Immature natural killer cell (primary cell): ENCODE results near the gene RNF121. TPM values are rescaled to one million over a fixed set of nuclear protein-coding genes. Genes with fewer than 3 reads are reported as not detected.
A peak's percentile ranks its signal among the peaks of the same experiment; 100 is the strongest.

ENCODE experiments used
- DNase-seq, 3 donors: peaks; one replicate each; pipeline ENCODE4 v3.0.0; 2022; ENCODE audit warnings: mixed read lengths in 1 of 3
- H3K27ac Mint-ChIP-seq, 6 donors: one replicate each; pipeline ENCODE4 v1.8.0; 2020; ENCODE audit warnings: mixed read lengths in 6 of 6, mild to moderate bottlenecking in 5 of 6, inconsistent platforms in 4 of 6, moderate library complexity in 3 of 6
- H3K27me3 Mint-ChIP-seq, 3 donors: one replicate each; pipeline ENCODE4 v1.8.0; 2020 to 2021; ENCODE audit warnings: low read depth in 3 of 3, mild to moderate bottlenecking in 3 of 3, mixed read lengths in 3 of 3, moderate library complexity in 3 of 3, inconsistent platforms in 1 of 3
- H3K36me3 Mint-ChIP-seq, 3 donors: one replicate each; pipeline ENCODE4 v1.8.0; 2020; ENCODE audit warnings: mixed read lengths in 3 of 3, inconsistent platforms in 2 of 3, mild to moderate bottlenecking in 2 of 3
- H3K4me1 Mint-ChIP-seq, 2 donors: one replicate each; pipeline ENCODE4 v1.8.0; 2020; ENCODE audit warnings: inconsistent platforms in 2 of 2, mild to moderate bottlenecking in 2 of 2, mixed read lengths in 2 of 2, moderate library complexity in 1 of 2
- H3K4me3 Mint-ChIP-seq, 5 donors: one replicate each; pipeline ENCODE4 v1.8.0; 2020; ENCODE audit warnings: mild to moderate bottlenecking in 5 of 5, mixed read lengths in 5 of 5, inconsistent platforms in 3 of 5, moderate library complexity in 3 of 5
- H3K9me3 Mint-ChIP-seq, 6 donors: one replicate each; pipeline ENCODE4 v1.8.0; 2020; ENCODE audit warnings: mild to moderate bottlenecking in 6 of 6, mixed read lengths in 6 of 6, inconsistent platforms in 4 of 6, moderate library complexity in 3 of 6
- polyA plus RNA-seq, 3 donors: library from polyadenylated mRNA; unstranded; fragments of 300-500 nt; fragmentation: Illumina TruSeq; gene quantifications; one replicate each; pipeline ENCODE4 v1.2.3, GENCODE V29; 2021

The RNF121 gene
- polyA plus RNA-seq, 3 donors from 2014 or later: 9.8 to 16.0 (median 13.4) TPM

DNA sequence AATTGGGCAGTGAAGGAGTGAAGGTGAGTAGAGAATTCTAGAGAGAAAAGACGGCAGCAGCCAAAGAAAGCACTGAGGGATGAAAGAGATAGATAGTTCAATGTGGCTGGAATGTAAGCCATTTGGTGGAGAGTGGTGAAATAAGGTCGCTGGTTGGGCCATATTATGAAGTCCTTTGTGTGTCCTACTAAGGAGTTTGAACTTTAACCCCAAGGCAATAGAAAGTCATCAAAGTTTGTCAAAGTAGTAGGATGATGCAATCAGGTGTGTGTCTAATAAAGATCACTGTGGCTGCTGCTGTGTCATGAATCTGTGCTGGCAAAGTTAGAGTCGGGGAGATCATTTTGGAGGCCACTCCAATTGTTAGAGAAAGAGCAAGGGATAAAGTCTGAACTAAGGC, 18.7 kb downstream of the RNF121 start:
- H3K27me3 Mint-ChIP-seq: no peaks in the 10 kb centered on the region
- no peak overlapping the region for H3K4me3 Mint-ChIP-seq
- peaks cover 0 to 4% (median 0%) of the 10 kb centered on the region in 3 donors for H3K36me3 Mint-ChIP-seq
- H3K4me1 Mint-ChIP-seq: peaks cover 11 to 36% of the 10 kb centered on the region in 2 donors
- no peak overlapping the region for H3K27ac Mint-ChIP-seq
- H3K9me3 Mint-ChIP-seq: no peaks in the 10 kb centered on the region
- DNase-seq: no peak

DNA sequence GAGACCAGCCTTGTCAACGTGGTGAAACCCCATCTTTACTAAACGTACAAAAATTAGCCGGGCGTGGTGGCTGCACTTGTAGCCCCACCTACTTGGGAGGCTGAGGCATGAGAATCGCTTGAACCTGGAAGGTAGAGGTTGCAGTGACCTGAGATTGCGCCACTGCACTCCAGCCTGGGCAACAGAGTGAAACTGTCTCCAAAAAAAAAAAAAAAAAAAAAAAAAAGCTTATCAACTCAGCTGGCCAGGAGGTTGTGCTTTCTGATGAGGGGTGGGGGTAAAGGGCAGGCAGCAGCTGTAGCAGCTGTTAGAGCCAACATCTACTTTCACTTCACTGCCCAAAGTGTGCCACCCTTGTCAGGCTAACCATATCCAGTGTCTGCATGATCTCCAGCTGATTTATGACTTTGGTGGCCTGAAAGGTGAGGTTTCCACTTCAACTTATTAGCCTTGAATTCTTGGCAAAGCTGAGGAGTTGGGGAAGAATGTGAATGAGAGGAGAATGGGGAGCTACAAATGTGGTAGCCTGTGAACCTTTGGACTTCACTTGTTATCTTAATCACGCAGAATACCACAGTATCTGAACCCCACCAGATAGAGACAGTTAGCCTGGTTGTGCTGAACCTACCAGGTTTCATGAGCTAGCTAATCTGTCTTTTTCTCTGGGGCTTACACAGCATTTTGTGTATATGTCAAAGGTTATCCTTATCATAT, 19.6 kb downstream of the RNF121 start:
- Mint-ChIP-seq H3K27me3 (no peaks in the 10 kb centered on the region), H3K4me3 (no peak overlapping the region), H3K27ac (no peak overlapping the region), H3K36me3 (peaks cover 0 to 4% (median 0%) of the 10 kb centered on the region in 3 donors), H3K4me1 (peaks cover 11 to 28% of the 10 kb centered on the region in 2 donors), H3K9me3 (no peaks in the 10 kb centered on the region)
- no peak for DNase-seq

DNA sequence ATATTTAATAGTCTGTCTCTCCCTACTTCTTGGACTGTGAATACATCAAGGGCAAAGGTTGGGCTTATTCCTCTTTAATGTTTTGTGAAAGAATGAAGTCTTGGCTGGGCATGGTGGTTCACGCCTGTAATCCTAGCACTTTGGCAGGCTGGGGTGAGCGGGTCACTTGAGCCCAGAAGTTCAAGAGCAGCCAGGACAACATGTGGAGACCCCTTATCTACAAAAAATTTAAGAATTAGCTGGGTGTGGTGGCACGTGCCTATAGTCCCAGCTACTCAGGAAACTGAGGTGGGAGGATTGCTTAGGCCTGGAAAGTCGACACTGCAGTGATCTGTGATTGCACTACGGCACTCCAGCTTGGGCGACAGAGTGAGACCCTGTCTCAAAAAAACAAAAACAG, 20.2 kb downstream of the RNF121 start:
- H3K9me3 Mint-ChIP-seq: no peaks in the 10 kb centered on the region
- no peak overlapping the region for H3K27ac Mint-ChIP-seq
- DNase-seq: no peak
- H3K4me3 Mint-ChIP-seq: no peak overlapping the region
- no peaks in the 10 kb centered on the region for H3K27me3 Mint-ChIP-seq
- peaks cover 14 to 24% of the 10 kb centered on the region in 2 donors for H3K4me1 Mint-ChIP-seq
- peaks cover 0 to 4% (median 0%) of the 10 kb centered on the region in 3 donors for H3K36me3 Mint-ChIP-seq

DNA sequence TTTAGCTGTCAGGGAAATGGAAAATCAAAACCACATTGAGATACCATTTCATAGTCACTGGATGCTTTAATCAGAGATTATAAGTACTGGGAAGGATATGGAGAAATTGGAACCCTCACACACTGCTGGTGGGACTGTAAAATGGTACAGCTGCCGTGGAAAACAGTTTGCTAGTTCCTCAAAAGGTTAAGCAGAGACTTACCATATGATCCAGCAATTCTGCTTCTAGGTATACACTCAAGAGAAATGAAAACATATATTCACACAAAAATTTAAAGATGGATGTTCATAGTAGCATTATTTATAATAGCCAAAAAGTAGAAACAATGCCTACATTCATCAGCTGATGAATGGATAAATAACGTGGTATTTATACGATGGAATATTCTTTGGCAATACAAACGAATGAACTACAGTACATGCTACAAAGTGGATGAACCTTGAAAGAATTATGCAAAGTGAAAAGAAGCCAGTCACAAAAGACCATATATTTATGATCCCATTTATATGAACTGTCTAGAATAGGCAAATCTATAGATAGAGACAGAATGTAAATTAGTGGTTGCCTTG, 23.0 kb downstream of the RNF121 start:
- Mint-ChIP-seq H3K4me3 (no peak overlapping the region), H3K4me1 (peaks cover 17 to 22% of the 10 kb centered on the region in 2 donors), H3K27ac (no peak overlapping the region), H3K27me3 (no peaks in the 10 kb centered on the region), H3K9me3 (no peaks in the 10 kb centered on the region), H3K36me3 (no peaks in the 10 kb centered on the region)
- DNase-seq: no peak

DNA sequence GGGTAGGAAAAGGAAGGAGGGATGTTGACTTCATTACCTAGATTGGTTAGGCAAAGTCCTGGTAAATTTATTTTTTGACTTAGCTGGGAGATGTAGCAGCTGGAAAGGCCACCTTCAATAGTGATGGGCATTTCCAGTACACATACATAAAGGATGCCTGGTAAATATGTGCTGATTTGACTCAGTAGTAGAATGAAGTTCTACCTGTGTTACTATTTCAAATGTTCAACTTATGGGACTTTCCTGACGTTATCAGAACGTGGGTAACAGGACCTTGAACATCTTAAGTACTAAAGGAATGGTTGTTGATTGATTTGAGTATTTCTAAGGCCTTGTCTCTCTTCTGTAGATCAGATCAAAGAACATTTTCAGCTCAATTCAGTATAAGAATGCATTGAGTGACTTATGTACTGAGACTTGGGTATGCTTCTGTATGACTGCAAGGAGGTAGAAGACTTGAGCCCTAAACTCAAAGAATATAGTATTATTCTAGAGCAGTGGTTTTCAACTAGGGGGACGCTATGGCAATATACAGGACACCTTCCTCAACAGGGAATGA, 27.1 kb downstream of the RNF121 start:
- Mint-ChIP-seq H3K4me3 (no peak overlapping the region), H3K9me3 (no peaks in the 10 kb centered on the region), H3K27me3 (no peaks in the 10 kb centered on the region), H3K36me3 (peaks cover 3 to 6% (median 5%) of the 10 kb centered on the region in 3 donors), H3K27ac (no peak overlapping the region), H3K4me1 (peaks cover 13 to 24% of the 10 kb centered on the region in 2 donors)
- DNase-seq: no peak

DNA sequence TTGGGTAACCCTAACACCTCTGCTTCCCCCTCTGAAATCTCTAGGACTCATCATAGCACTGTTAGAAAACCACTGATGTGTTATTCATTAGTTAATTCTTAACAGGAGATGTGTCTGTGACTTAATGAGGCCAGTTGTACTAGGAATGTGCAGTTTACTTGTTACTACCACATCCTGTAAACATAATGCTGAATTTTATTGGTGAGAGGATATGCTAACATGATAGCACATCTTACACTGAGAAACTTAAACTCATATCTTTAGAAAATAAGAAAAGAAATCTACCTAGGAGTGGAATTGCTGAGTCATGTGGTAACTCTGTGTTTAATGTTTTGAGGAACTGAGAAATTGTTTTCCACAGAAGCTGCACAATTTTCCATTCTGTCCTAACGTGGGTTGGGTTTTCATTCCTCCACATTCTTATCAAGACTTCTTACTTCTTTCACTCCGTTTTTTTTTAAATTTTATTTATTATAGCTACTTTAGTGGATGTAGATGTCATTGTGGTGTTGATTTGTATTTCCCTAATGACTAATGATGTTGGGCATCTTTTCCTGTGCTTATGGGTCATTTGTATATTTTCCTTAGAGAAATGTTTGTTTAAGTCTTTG, 33.7 kb downstream of the RNF121 start:
- Mint-ChIP-seq H3K9me3 (no peaks in the 10 kb centered on the region), H3K27ac (peak overlapping the region; percentile 5 to 81 (median 52)), H3K27me3 (no peaks in the 10 kb centered on the region), H3K4me1 (peaks cover 9 to 30% of the 10 kb centered on the region in 2 donors), H3K4me3 (peak overlapping the region in 1 of 5 donors; percentile 40), H3K36me3 (peaks cover 8 to 19% (median 9%) of the 10 kb centered on the region in 3 donors)
- DNase-seq: peak in 2 of 3 donors; percentile 2 to 23

DNA sequence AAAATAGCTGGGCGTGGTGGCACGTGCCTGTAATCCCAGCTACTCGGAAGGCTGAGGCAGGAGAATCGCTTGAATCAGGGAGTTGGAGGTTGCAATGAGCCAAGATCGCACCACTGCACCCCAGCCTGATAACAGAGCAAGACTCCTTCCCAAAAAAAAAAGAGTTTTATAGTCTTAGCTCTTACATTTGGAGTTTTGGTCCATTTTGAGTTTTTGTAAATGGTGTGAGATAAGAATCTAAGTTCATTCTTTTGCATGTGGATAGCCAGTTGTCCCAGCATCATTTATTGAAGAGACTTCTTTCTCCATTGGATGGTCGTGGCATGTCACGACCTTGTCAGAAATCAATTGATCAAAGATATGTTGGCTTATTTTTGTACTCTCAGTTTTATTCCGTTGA, 34.6 kb downstream of the RNF121 start:
- DNase-seq: no peak
- peaks cover 9 to 21% of the 10 kb centered on the region in 2 donors for H3K4me1 Mint-ChIP-seq
- no peak overlapping the region for H3K27ac Mint-ChIP-seq
- H3K4me3 Mint-ChIP-seq: no peak overlapping the region
- peaks cover 9 to 23% (median 12%) of the 10 kb centered on the region in 3 donors for H3K36me3 Mint-ChIP-seq
- no peaks in the 10 kb centered on the region for H3K27me3 Mint-ChIP-seq
- no peaks in the 10 kb centered on the region for H3K9me3 Mint-ChIP-seq

DNA sequence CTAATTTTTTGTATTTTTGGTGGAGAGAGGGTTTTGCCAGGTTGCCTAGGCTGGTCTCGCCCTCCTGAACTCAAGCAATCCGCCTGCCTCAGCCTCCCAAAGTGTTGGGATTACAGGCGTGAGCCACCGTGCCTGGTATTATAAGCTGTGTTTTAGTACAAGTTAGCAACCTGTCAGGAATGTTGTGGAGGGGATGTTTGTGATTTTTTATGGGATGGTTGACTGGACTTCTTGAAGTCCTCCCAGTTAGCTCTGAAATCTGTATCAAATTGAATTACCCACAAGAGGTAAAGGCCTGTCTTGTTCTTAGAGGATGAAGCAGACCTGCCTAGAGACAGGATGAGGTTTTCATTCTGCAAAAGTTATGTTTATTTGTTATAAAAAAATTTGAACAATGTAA, 35.8 kb downstream of the RNF121 start:
- DNase-seq: no peak
- Mint-ChIP-seq H3K9me3 (no peaks in the 10 kb centered on the region), H3K27ac (no peak overlapping the region), H3K4me1 (peaks cover 9 to 21% of the 10 kb centered on the region in 2 donors), H3K4me3 (no peak overlapping the region), H3K27me3 (no peaks in the 10 kb centered on the region), H3K36me3 (peaks cover 10 to 25% (median 12%) of the 10 kb centered on the region in 3 donors)

DNA sequence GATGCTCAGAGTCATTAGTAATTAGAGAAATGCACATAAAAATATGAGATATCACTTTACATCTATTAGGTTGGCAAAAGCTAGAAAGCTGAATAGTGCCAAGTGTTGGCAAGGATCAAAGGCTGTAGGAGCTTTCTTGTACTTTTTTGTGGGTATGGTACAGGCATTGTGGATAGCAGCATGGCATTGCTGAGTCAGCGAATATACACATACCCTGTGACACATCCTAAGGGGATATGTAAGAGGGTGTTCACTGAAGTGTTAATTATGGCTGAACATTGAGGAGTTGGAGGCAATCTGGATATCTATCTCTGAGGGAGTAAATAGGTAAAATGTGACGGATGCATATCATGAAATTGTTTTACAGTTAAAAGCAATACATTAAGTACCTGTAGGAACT, 42.8 kb downstream of the RNF121 start:
- H3K4me1 Mint-ChIP-seq: no peaks in the 10 kb centered on the region
- no peaks in the 10 kb centered on the region for H3K9me3 Mint-ChIP-seq
- H3K4me3 Mint-ChIP-seq: no peak overlapping the region
- peaks cover 4 to 12% (median 6%) of the 10 kb centered on the region in 3 donors for H3K36me3 Mint-ChIP-seq
- no peaks in the 10 kb centered on the region for H3K27me3 Mint-ChIP-seq
- DNase-seq: no peak
- no peak overlapping the region for H3K27ac Mint-ChIP-seq

DNA sequence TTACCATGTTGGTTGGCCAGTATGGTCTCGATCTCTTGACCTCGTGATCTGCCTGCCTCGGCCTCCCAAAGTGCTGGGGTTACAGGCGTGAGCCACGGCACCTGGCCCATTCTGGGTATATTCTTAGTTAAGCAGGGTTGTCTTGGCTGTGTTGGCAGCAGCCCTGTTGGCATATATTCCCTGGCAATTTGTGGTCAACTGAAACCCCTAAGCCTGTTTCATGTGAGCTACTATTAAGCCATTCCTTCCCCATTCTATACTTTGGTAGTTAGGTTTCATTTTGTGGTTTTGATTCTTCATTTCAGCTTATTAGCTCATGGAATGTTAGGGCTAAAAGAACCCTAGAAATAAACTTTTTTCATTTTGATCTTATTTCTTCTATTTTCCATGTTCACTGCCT, 47.7 kb downstream of the RNF121 start:
- H3K27me3 Mint-ChIP-seq: peaks cover 0 to 3% (median 0%) of the 10 kb centered on the region in 3 donors
- no peak overlapping the region for H3K4me3 Mint-ChIP-seq
- H3K36me3 Mint-ChIP-seq: peaks cover 0 to 3% (median 0%) of the 10 kb centered on the region in 3 donors
- no peak for DNase-seq
- H3K9me3 Mint-ChIP-seq: no peaks in the 10 kb centered on the region
- no peaks in the 10 kb centered on the region for H3K4me1 Mint-ChIP-seq
- no peak overlapping the region for H3K27ac Mint-ChIP-seq

DNA sequence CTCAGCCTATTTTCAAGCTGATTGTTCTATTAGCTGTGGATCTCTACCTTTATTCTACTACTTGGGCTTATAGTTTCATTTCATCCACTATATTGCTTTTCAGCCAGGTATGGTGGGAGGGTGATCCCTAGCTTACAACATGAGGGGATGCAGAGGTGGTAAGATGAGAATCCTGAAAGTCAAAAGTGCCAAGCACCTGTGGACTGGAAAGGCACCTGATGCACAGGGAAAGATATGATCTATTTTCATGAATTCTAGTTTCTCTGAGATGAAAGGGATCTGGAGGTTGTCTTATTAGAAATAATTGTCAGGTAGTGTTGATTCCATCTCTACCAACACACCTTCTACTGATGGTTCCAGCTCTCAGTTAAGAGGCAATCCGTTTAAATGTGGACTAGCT, 48.2 kb downstream of the RNF121 start:
- no peak for DNase-seq
- no peaks in the 10 kb centered on the region for H3K9me3 Mint-ChIP-seq
- H3K36me3 Mint-ChIP-seq: peaks cover 0 to 3% (median 3%) of the 10 kb centered on the region in 3 donors
- H3K4me3 Mint-ChIP-seq: no peak overlapping the region
- no peaks in the 10 kb centered on the region for H3K4me1 Mint-ChIP-seq
- H3K27me3 Mint-ChIP-seq: peaks cover 0 to 3% (median 0%) of the 10 kb centered on the region in 3 donors
- no peak overlapping the region for H3K27ac Mint-ChIP-seq

DNA sequence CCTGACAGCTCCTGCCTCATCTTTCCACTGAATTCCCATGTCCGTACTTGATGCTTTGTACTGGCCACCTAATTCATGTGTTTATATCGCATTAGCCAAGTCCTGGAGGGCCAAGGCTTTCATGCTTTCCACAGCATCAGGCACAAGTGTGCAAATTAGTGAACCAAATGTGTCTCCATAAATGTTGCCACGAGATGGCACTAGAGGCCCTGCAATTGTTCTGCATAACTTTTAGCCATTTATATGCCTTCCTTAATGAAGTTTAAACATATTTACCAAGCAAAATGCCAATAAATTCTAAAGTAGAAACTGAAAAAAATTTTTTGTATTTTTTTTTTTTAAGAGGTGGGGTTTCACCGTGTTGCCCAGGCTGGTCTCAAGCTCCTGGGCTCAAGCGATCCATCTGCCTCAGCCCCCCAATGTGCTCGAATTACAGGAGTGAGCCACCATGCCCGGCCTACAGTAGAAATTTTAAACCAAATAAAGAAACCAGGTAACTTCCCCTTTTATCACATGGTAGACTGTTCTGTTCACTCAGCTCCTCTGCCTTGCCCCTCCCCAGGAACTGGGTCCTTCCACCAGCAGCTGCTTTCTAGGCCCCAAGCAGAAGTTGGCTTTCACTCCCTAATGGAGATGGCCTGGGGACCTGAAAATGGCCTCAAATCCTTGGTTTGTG, 49.0 kb downstream of the RNF121 start:
- peak; percentile 21 to 46 (median 37) for DNase-seq
- Mint-ChIP-seq H3K4me1 (no peaks in the 10 kb centered on the region), H3K27me3 (peaks cover 0 to 3% (median 0%) of the 10 kb centered on the region in 3 donors), H3K36me3 (peaks cover 3 to 4% (median 3%) of the 10 kb centered on the region in 3 donors), H3K4me3 (no peak overlapping the region), H3K27ac (peak overlapping the region in 1 of 6 donors; percentile 42), H3K9me3 (no peaks in the 10 kb centered on the region)

DNA sequence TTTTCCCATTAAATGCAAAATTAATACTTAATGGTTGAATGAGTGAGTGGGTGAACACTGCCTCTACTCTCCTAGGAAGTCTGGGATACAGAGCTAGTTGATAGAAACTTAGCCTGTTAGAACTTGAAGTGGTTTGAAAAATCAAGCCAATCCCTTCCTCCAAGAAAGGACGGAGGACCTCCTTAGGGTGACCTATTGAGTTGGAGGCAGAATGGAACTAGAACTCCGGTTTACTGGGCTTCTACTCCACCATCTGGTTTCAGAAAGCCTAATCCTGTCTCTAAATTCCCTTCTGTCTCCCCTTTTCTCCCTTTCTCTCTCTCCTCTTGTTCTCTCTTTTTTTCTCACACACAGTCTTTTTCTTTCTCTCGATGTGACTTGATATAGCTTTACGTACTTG, 50.2 kb downstream of the RNF121 start:
- Mint-ChIP-seq H3K27me3 (peaks cover 0 to 3% (median 0%) of the 10 kb centered on the region in 3 donors), H3K4me1 (no peaks in the 10 kb centered on the region), H3K36me3 (peaks cover 4 to 12% (median 11%) of the 10 kb centered on the region in 3 donors), H3K9me3 (no peaks in the 10 kb centered on the region), H3K4me3 (no peak overlapping the region), H3K27ac (no peak overlapping the region)
- DNase-seq: no peak
